NCI-H187 treated with DMSO at 0.1 percent for 48 hours (cell line): Measurements from ENCODE around the gene CCDC15.
"Not testable (repeated sequence)": the region's sequence is repeated elsewhere in the genome, so short reads cannot be mapped to it uniquely, and the experiment has no call there.

Experiments used
- DNase-seq: peaks from one replicate; lab custom pipeline; 2025; lab: John Stamatoyannopoulos, UW

Gene CCDC15

DNA sequence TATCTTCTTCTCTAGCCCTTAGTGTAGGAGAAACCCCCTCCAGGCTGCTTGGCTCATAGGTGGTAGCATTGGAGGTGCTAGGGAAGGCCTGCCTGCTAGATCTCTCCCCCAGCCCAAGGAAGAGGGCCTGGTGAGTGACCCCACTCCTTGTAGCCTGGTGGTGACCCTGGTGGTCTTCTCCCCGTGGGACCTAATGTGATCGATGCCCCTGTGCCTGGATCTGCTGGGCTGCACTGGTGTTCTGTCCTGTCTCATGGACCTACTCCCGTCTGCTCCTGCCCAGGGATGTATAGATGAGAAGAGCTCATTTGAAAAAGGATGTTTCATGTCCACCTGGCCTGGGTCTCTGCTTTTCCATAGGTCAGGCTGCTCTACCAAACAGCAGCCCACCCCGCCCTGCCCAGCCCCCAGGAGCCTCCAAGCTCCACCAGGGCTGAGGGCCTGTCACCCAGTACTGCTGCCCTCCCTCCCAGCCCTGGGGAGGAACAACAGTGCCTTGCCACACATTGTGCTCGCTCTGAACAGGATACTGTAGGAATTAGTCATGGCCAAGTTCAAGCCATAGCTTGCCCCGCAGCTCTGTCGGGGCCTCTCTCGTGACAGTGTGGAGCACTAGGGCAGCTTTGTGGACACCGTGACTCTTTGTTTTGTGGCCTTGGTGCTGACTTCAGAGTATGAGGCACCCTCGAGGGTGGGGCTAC, 128.8 kb downstream of the CCDC15 start:
- no peak for DNase-seq

DNA sequence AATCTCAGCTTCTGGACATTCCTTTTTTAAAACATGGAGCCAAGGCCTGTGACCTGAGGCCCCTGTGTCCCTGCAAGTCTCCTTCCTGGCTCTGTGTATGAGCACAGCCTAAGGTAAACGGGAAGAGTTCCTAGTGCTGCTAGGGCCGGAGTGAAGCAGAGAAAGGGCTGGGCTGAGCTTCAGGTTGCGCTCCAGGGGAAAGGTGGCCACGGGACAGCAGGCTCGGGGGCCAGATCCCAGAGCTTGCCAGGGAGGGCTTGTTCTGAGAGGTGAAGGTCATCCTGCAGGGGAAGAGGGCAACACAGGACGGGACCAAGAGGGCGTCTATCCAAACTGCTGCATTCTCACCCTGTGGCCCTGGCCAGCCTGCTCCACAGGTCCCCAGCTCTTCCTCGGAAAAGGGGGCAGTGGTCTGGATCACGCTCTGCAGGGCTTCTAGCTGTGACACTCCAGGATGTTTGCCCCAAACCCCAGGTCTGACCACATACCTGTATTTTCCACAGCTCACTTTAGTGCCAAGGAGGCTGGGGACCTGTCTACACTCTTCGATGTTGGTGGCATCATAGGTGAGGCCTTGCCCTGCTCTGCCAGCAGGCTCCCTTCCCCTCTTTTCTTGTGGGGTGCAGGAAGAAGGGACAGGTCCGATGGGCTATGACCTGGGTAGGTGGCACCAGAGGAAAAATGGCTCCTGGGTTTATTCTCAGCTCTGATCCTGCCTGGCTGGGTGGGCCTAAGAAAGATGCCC, 129.5 kb downstream of the CCDC15 start:
- no peak for DNase-seq

DNA sequence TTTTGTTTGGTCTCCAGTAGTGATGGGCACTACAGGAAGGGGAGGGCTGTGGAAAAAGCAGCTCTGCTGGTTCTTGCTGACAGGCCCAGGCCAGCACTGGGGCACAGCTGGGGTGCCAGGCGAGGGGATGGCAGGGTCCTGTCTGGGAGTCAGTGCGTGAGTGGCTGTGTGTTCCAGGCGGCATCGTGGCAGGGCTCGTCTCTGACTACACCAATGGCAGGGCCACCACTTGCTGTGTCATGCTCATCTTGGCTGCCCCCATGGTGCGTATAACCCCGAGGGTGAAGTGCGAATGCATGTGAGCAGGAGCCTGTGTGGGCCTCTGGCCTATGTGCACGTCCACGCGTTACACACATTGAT, 130.0 kb downstream of the CCDC15 start:
- no peak for DNase-seq

DNA sequence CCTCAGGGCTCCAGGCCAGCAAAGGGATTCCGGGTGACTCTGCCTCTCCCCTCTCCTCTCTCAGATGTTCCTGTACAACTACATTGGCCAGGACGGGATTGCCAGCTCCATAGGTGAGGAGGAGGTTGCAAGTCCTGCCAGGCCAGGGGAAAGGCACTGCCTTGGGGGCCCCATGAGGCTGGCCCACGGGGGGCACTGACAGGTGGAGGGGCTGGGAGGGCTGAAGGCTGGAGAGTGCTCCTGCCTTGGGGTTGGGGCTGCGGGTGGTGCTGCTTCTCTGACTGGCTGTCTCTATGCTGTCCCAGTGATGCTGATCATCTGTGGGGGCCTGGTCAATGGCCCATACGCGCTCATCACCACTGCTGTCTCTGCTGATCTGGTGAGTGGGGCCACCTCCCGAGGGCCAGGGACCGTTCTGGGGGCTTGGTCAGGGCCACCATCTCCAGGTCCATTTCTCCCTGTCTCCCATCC, 130.8 kb downstream of the CCDC15 start:
- no peak for DNase-seq

DNA sequence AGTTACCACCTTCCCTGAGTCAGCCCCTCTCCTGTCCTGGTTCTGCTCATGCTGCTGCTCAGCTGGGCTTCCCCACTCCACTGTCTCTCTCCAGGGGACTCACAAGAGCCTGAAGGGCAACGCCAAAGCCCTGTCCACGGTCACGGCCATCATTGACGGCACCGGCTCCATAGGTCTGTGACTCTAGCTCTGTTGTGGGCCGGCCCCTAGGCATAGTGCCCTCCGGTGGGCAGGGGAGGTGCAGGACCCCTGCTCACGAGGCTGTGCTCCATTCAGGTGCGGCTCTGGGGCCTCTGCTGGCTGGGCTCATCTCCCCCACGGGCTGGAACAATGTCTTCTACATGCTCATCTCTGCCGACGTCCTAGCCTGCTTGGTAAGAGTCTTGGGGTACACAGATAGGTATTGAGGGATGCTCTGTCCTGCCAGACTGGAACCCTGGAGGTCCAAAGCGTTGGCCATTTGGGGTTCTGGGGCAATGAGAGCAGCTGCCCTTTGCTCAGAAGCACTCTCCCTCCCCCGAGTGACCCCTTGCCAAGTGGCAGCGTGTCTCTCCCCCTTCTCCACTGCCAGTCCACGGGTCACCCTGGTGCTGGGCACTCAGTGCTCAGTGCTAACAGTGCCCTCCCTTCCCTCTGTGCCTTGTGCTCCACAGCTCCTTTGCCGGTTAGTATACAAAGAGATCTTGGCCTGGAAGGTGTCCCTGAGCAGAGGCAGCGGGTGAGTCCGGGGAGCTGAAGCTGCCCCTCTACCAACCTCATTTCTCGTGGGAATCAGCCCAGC, 131.5 kb downstream of the CCDC15 start:
- DNase-seq: no peak

DNA sequence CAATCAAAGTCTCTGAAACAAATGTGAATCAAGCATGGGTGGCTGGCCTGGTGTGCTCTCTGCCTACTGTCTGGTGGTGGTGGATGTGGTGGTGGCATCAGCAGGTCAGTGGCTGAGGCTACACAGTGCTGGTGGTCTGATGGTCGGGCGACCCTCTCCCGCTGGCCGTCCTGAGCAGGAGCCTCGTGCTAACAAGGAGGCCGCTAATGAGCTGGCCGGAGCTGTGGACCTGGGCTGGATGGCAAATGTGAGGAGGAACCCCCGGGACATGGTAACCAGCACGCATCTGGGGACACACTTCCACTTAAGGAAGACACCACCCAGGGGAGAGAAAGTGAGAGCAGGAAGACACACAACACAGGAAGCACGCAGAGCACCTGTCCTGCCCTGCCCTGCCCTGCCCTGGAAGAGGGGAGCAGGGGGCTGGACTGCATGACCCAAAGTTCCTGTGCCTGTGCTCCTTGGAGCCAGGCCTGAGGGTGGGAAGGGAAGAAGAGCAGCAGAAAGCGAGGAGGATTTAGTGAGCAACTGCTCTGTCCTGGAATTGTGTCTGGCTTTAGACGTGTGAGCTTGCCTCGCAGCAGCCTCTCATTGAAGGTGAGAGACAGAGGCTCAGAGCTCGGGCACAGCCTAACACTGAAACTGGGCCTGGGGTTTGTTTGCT, 132.8 kb downstream of the CCDC15 start:
- DNase-seq: no peak

DNA sequence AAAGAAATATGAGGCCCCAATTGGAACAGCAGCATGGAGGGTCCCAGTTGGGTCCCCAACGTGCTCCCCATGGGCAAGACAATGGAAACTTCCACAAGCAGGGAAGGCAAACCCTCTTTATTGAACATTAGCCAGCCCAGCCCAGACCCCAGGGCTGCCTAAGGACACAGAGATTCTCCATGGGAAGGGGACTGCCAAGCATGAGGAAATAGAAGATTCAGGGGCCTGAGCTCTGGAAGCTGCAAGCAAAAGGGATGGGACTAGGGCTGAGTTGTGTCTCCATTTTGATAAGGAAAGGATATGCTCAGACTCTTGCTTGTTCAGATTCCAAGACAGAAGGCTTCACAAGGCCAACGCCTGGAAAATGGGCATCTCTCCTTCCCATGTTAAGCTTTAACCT, 134.1 kb downstream of the CCDC15 start:
- DNase-seq: no peak

DNA sequence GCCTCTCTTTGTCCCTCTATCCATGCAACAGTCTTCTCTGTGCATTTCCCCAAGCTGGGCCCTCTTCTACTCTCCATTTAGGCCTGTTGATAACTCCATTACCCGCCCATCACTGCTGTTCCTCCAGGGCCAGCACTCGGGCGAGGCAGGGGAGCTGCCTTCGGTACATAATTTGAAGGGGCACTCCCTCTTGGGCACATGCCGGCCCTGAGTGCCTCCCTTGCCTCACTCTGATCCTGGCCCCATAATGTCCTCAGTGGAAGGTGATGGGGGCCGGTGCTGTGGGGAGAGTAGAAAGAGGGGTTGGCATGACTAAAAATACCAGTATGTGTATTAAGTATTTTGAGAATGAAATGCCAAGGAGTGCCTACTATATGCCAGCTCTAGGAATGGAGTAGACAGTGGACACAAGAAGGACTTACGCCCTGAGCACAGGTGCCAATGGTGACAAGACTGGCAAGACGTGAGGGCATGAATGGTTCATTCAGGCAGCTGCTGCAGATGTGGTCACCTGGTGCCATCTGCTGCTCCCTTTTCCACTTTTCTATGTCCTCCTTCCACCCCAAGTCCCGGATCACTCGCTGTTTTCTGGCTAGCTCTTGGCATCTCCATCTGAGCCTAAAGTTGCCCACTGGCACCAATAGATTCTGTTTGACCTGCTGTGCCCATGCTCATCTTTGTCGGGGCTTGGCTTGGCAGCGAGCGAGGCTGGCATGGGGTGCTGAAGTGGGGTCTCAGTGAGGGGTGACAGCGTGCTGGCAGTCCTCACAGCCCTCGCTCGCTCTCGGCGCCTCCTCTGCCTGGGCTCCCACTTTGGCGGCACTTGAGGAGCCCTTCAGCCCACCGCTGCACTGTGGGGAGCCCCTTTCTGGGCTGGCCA, 134.8 kb downstream of the CCDC15 start:
- no peak for DNase-seq

DNA sequence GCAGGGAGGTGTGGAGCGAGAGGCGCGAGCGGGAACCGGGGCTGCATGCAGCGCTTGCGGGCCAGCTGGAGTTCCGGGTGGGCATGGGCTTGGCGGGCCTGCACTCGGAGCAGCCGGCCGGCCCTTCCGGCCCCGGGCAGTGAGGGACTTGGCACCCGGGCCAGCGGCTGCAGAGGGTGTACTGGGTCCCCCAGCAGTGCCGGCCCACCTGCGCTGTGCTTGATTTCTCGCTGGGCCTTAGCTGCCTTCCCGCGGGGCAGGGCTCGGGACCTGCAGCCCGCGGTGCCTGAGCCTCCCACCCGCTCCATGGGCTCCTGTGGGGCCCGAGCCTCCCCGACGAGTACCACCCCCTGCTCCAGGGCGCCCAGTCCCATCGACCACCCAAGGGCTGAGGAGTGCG, 135.5 kb downstream of the CCDC15 start:
- DNase-seq: not testable (repeated sequence)

DNA sequence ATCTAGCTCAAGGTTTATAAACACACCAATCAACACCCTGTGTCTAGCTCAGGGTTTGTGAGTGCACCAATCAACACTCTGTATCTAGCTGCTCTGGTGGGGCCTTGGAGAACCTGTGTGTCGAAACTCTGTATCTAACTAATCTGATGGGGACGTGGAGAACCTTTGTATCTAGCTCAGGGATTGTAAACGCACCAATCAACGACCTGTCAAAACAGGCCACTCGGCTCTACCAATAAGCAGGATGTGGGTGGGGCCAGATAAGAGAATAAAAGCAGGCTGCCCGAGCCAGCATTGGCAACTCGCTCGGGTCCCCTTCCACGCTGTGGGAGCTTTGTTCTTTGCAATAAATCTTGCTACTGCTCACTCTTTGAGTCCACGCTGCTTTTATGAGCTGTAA, 136.1 kb downstream of the CCDC15 start:
- not testable (repeated sequence) for DNase-seq

DNA sequence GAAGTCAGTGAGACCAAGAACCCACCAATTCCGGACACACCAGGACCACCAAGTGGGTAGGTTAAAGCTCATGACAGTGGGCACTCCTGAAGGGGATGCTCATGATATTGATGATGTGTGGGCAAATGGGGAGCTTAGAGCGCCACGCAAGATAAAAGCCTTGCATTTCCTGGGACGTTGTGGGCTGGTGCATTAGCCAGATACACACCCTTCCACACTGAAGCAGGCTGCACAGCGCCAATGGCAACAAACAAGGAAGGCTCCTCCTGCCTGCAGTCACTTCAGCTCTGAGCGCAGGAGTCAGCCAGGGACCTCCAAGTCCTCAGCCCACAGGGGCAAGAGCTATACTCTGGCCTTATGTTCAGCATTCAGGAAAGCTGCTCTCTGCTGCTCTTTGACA, 136.8 kb downstream of the CCDC15 start:
- no peak for DNase-seq
